GM19240 (cell line): ENCODE data around the gene TREX2.

ENCODE experiments used
- DNase-seq: peaks from one replicate; pipeline ENCODE4 v3.0.0; 2011; ENCODE audit warnings: low spot score; ENCODE audit not compliant: insufficient read length

Gene TREX2

GRCh38 chrX:153475751-153476281 is 30.0 kb upstream of the TREX2 start:
- DNase-seq = no peak

DNA sequence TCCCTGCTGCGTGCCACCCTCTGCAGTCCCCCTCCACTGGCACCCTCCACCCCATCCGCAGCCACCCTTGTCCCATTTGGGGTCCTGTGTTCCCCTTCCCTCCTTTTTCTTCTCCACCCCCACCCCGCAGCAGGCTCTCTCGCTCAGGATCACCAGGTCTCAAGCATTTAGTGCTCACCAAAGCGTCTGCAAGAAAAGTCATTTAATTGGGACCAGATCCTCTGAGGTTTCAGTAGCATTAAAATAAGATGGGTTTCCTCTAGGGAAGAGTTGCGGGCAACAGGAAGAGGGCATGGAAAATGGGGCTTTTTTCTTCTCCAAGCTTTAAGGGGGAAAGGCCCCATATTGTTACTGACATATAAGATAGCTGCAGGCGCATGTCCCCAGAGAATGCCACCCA is 29.4 kb upstream of the TREX2 start:
- no peak for DNase-seq

- DNase-seq = no peak
These were observed 28.9 kb upstream of the TREX2 start for GRCh38 chrX:153474718-153475117.

DNA sequence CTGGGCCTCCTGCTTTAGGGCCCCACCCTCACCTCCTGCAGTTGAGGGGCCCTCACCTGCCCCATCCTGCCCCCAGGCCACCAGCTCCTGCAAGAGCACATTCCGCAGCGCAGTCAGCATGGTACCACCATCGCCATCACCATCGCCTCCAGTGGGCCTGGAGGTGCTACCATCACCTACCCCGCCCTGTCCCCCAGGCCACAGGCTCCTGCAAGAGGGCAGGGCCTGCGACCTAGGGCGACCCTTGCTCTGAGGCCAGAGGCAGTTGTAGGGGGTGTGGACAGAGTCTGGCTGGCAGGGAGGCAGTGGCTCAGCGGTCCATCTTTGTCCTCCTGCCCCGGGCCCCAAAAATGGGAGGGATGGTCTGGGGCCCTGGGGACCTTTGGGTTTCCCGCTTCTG is 28.4 kb upstream of the TREX2 start:
- no peak for DNase-seq

GRCh38 chrX:153473126-153473525 is 27.3 kb upstream of the TREX2 start:
- no peak for DNase-seq

- no peak for DNase-seq
These were observed 25.9 kb upstream of the TREX2 start for GRCh38 chrX:153471663-153472280.

DNA sequence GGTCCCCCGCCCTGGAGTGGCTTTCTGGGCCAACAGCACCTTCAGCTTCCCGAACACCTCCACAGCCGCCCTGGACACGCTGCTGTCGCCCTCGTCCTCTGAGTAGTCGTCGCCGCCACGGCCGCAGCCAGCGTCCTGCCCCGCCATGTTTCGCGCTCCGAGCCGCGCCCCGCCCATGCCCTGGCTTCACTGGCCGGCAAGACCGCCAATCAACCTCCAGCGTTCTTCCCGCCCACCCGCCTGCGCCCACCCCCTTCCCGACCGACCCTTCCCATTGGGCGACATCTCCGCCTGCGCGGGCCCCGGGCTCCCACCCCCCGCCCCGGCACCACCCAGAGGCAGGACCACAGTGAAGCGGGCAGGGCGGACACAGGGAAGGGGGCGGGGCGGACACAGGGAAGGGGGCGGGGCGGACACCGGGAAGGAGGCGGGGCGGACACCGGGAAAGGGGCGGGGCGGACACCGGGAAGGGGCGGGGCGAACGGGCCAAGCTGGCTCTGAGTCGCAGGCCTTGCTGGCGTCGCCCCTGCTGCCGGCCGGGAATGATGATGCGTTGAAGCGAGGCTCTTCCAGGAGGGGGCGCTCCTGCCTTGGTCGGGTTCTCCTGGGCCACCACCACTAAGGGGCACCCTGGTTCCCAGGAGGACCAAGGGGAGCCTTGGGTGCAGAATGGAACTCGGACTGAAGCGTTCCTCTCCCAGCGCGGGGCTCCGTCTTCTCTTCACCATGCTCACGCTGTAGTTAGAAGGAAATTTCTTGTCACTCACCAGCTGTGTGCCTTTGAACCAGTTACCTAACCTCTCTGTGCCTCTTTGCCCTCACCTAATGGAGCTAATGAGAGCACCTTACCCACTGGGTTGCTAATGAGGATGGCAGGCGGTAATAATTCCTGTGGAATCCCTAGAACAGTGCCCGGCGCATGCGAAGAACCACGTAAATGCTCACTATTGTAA is 24.8 kb upstream of the TREX2 start, which contains the start of gene HAUS7:
HAUS7 (minus strand) TSS at position 166 of the 953 bp plus-strand sequence; CDS start at position 147, 19 bp downstream.
- peak; percentile 94 for DNase-seq

DNA sequence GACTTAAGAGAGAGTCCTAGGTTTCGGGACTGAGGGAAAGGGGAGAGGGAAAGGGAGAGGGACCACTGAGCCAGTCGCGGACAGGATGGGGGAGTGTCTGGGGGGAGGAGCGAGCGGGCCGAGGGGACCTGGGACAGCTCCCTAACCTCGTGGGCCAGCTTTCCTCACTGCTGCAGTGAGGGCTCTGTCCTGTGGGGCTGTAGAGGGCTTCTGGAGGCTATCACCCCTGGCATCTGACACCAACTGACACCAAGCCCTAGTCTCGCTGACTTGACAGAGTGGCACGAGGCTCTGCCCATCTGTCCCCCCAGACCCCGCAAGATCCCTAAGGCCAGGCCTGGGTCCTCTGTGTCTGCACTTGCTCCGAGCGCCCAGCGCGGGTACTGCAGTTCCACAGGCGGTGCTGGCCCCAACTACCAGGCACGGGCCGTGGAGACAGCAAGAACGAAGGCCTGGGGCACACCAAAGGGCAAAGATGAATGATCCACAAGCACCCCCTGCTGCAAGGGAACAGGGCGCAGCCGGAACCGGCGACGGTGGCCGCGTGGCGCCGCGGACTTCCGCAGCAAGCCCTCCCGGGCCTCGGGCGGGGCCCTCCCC is 24.1 kb upstream of the TREX2 start:
- DNase-seq = no peak

DNA sequence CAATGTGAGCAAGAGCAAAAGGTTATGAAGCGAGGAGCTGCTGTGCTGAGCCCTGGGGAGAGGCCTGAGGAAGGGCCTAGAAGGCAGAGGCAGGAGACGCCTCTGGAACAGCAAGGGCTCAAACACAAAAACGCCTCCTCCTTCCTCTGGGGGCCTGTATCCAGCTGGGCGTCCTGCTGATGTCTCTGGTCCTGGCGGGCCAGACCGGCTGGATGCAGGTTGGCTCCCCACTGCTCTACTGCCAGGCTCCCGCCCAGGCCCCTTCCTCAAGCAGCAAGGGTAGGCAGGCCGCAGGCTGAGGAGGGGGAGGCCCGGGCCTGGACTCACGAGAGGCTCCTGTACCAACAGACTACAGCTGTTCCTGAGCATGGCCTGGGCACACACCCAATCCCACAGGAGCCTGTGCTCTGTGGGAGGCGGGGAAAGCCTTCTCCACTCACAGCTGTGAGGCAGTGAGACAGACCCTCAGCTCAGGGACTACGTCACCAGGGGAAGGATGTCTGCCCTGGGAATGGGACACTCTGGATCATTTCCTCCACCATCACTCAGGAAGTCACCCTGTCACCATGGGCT is 22.2 kb upstream of the TREX2 start:
- DNase-seq = no peak

DNA sequence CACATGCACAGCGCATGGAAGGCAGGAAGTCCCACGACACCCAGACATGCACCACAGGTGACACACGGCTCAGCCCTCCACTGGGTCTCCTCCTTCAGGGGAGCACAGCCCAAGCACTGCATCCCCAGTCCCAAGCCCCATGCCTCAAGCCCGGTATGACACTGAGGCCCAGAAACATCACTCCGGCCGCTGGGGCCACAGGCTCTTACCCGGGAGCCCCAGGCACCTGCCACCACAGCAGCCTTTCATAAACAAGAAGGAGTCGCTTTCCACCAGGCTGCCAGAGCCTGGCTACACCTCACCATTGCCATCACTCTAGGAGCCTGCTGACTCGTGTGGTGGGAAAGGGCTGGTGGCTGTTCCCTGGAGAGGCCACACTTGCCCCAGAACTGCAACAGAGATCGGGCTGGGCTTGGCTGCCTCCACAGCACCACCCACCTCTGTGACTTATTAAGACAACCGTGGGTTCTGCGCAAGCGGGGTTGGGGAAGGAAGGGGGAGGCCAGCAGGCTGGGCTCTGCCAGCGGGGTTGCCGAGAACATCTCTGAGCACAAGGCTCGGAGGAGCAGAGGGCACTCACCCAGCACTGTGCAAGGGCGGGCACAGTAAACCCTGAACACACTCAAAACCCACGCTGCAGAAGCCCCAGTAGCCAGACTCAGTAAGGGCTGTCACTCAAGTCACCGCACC is 20.0 kb upstream of the TREX2 start:
- DNase-seq = no peak

GRCh38 chrX:153464116-153464515 is 18.3 kb upstream of the TREX2 start:
- DNase-seq = no peak

DNA sequence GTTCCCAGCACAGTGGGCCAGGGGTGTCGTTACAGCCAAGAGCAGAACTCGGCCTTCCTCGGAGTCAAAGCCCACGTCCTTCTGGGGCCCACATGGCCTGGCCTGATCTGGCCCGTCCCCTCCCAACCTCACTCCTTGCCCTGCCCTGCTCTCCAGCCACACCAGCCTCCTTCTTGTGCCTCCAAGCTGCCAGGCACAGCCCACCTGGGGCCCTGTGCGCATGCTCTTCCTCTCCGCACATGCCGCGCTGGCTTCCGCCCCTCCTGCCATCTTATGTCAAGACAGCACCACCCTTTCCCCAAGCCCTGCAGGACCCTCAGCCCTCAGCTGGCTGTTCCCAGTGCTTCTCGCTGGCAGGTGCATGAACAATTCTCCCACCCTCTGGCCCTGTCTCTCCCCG is 17.7 kb upstream of the TREX2 start:
- DNase-seq = no peak

DNA sequence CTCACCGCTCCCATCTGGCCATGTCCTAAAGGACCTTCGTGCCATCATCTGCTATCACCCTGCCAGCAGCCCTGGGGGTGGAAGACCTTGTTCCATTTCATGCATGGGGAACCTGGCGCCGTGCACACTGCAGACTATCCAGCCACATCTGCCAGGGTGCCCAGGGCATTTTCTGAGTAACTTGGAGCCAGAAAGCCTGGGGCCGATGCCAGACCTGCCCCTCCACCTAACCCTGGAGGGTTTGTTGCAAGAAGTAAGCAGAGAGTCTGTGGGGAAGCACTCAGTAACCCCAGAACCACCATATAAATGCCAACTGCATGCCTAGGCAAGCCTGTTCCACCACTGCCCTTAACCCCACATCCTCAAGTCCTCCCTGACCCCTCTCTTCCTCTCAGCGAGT is 17.2 kb upstream of the TREX2 start:
- no peak for DNase-seq

DNA sequence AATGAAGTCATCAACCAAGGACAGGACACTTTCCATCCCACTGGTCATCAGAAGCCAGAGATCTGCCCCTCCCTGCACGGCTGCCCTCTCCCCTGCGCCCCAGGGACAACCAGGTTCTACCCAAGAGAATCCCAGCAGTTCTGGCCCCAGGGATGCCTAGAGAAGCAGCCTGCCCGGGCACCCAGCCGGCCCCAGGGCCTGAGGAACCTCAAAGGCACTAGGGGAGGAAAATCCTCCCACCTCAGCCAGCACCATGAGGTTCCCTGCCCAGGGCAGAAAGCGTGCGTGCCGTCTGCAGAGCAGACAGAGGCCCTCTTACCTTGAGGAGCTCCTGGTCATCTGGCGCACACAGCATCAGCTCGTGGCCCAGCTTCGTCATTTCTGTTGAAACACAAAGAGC is 16.4 kb upstream of the TREX2 start:
- no peak for DNase-seq

- peak; percentile 43 for DNase-seq
These were observed 15.0 kb upstream of the TREX2 start for GRCh38 chrX:153460826-153461225.

DNA sequence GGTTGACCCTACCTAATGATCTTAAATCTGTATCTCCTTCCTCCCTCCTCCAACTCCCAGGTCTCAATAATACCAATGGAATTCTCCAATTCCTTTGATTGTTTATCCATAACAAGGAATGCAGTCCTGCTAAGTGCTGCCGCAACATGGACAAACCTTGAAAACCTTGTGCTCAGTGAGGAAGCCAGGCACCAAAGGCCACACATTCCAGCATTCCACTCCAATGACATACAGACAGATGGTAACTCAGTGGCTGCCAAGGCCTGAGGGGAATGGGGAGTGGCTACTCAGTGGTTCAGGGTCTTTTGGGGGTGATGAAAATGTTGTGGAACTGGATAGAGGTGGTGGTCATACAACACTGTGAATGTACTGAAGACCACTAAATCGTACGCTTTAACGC is 14.1 kb upstream of the TREX2 start:
- DNase-seq = no peak

GRCh38 chrX:153458476-153458875 is 12.6 kb upstream of the TREX2 start:
- no peak for DNase-seq

- DNase-seq = no peak
These were observed 12.1 kb upstream of the TREX2 start for GRCh38 chrX:153457827-153458466.

GRCh38 chrX:153457136-153457825 is 11.4 kb upstream of the TREX2 start:
- DNase-seq = no peak

DNA sequence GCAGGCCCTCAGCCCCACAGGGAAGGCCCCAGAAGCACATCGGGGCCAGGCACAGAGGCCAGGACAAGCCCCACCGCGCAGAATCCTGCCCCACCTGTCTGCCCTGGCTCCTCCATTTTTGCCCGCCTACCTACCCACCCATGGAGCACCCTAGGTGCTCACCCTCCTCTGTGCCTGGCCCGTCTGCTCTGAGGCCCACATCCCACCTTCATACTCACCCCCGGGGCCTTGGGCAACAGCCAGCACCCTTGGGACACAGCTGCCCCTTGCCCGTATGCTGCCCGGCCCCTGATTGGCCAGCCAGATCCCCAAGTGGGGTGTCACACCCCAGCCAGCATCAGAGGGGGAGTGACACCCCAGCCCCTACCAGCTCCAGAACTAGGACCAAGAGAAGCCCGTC is 10.8 kb upstream of the TREX2 start:
- DNase-seq = no peak
